Astrocyte (in vitro differentiated cells and primary cell): ENCODE results near the gene TMEM106A.

Experiments
- CTCF ChIP-seq: IDR thresholded peaks from 2 replicates; pipeline ENCODE4 v1.5.1; 2011; ENCODE audit warnings: low read depth, mild to moderate bottlenecking, inconsistent platforms, low read length, moderate library complexity; ENCODE audit not compliant: insufficient read depth
- EZH2 ChIP-seq: IDR thresholded peaks from 2 replicates; pipeline ENCODE4 v1.6.1; 2012; ENCODE audit warnings: mild to moderate bottlenecking, low read length, inconsistent platforms; ENCODE audit not compliant: insufficient read depth

GRCh38 chr17:43193251-43193650 lies 18.4 kb upstream of the TMEM106A start:
- no peak for TF ChIP-seq CTCF
- TF ChIP-seq EZH2: no peak
